ENCODE measurements around the gene TMEM43.
"Not testable (repeated sequence)": the region's sequence is repeated elsewhere in the genome, so short reads cannot be mapped to it uniquely, and the experiment has no call there.

The TMEM43 gene

DNA sequence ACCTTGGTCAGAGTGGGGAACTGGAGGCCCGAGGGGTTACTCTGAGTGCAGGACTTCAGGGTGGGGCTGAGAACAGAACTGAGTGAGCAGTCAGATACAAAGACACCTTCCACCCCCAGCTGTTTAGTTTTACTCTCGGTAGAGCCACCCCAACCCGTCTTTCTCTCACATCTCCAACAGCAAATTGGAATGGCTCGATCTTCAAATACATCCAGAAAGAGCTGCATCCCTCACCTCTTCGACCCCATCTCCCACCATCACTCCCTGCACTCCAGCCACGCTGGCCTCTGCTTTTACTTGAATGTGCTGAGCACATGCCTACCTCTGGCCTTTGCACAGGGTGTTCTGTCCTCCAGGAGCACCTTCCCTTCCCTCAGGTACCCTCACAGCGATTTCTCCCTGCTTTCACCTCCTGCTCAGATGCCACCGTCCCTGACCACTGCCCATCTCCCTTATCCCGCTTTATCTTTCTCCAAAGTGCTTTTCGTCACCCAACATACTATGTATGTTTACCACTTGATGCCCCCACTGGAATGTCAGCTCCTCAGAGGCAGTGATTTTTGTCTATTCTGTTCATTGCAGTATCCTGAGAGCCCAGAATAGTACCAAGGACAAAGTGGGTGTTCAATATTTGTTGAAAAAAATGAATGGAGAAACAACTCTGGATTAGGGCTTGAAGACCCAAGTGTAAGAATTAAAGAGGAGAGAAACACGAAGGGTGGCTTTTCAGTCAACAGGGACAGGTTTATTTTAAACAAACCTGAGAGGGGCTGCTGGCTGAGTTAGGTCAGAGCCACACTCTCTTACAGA is 4.5 kb upstream of the TMEM43 start:
- Histone ChIP-seq H3K27me3 (ENCODE audit: control insufficient read depth, low read length) (no peaks in the 10 kb centered on the region), H3K4me1 (ENCODE audit: control insufficient read depth, low read length) (peaks cover 24% of the 10 kb centered on the region), H3K79me2 (ENCODE audit: control insufficient read depth, low read length) (peaks cover 81% of the 10 kb centered on the region), H3K9me3 (ENCODE audit: control insufficient read depth, insufficient read depth, low read length) (no peaks in the 10 kb centered on the region), H3K27ac (ENCODE audit: low read depth, low read length) (no peak overlapping the region), H4K20me1 (ENCODE audit: control insufficient read depth, insufficient read depth, low read depth, low read length) (peaks cover 4% of the 10 kb centered on the region; the same call in 1 of the 2 replicates), H3K9me2 (replicated peaks; ENCODE audit: control insufficient read depth, low read length) (no peaks in the 10 kb centered on the region), H3K36me3 (ENCODE audit: control insufficient read depth, low read length) (peaks cover 87% of the 10 kb centered on the region), H3K4me3 (ENCODE audit: low read length) (no peak overlapping the region), H3F3A (ENCODE audit: control insufficient read depth, insufficient read depth) (no peaks in the 10 kb centered on the region), H3K4me2 (ENCODE audit: low read length) (no peak overlapping the region)
- TF ChIP-seq, protein P1, sequence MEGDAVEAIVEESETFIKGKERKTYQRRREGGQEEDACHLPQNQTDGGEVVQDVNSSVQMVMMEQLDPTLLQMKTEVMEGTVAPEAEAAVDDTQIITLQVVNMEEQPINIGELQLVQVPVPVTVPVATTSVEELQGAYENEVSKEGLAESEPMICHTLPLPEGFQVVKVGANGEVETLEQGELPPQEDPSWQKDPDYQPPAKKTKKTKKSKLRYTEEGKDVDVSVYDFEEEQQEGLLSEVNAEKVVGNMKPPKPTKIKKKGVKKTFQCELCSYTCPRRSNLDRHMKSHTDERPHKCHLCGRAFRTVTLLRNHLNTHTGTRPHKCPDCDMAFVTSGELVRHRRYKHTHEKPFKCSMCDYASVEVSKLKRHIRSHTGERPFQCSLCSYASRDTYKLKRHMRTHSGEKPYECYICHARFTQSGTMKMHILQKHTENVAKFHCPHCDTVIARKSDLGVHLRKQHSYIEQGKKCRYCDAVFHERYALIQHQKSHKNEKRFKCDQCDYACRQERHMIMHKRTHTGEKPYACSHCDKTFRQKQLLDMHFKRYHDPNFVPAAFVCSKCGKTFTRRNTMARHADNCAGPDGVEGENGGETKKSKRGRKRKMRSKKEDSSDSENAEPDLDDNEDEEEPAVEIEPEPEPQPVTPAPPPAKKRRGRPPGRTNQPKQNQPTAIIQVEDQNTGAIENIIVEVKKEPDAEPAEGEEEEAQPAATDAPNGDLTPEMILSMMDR (IDR thresholded peaks at IDR 0.05; ENCODE audit: low read depth, low read length, poor library complexity, severe bottlenecking) = no peak
- TF ChIP-seq EZH2phosphoT487 (IDR thresholded peaks at IDR 0.05; ENCODE audit: borderline replicate concordance, low read length) = no peak

DNA sequence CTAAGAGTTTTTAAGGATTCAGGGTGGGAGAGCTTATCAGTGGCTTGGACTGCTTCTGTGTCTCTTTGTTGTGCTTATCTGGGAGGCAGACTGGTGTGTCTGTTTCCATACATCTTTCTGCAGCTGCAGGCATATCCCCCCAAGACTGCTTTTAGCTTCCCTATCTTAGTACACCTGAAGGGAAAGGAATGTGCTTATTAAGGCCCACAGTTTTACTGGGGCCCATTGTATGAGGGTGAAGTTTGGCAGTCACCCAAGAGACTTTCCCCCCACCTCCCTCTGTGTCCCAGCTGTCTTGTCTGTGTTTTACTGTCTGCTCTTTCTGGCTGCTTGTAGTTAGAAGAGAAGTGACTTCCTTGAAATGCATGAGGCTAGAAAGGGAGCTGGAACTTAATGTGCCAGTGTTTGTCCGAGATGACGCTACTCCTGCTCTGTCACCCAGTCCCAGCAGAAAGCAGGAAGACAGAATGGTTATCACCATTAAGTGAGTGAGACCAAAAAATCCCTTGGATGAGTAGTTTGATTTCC is 3.9 kb upstream of the TMEM43 start:
- H3K4me2 ChIP-seq (ENCODE audit: low read length); H3K27ac ChIP-seq (ENCODE audit: low read depth, low read length); H3K4me3 ChIP-seq (ENCODE audit: low read length); H3K27me3 ChIP-seq (ENCODE audit: control insufficient read depth, low read length); H3K9me3 ChIP-seq (ENCODE audit: control insufficient read depth, insufficient read depth, low read length); H3F3A ChIP-seq (ENCODE audit: control insufficient read depth, insufficient read depth); H4K20me1 ChIP-seq (ENCODE audit: control insufficient read depth, insufficient read depth, low read depth, low read length); H3K9me2 ChIP-seq (replicated peaks; ENCODE audit: control insufficient read depth, low read length): not testable (repeated sequence)
- H3K36me3 ChIP-seq (ENCODE audit: control insufficient read depth, low read length) = peaks cover 81% of the 10 kb centered on the region
- H3K79me2 ChIP-seq (ENCODE audit: control insufficient read depth, low read length) = peaks cover 88% of the 10 kb centered on the region
- peaks cover 30% of the 10 kb centered on the region for H3K4me1 ChIP-seq (ENCODE audit: control insufficient read depth, low read length)

DNA sequence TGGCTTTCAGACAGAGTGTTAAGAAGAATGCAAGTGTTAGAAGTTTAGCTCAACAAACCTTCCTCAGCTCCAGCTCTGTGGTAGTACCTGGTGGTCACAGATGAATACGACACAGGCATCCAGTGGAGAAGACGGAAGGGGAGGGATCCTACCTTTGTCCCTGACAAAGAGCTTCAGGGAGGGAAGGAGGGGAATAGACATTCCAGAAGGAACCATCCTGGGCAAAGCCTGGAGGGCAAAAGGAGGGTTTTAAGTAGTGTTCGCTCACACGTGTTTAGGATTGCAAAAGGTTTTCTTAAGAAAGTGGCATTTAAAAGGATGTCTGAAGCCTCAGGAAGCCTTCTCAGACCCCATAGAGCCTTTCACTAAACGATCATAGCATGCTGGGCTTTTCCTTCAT is 3.0 kb upstream of the TMEM43 start:
- Histone ChIP-seq H3K27ac (ENCODE audit: low read depth, low read length) (no peak overlapping the region), H3K36me3 (ENCODE audit: control insufficient read depth, low read length) (peaks cover 72% of the 10 kb centered on the region), H3K4me1 (ENCODE audit: control insufficient read depth, low read length) (peaks cover 38% of the 10 kb centered on the region), H3K79me2 (ENCODE audit: control insufficient read depth, low read length) (peaks cover 96% of the 10 kb centered on the region), H3K9me2 (replicated peaks; ENCODE audit: control insufficient read depth, low read length) (no peaks in the 10 kb centered on the region), H3K27me3 (ENCODE audit: control insufficient read depth, low read length) (no peaks in the 10 kb centered on the region), H3K4me2 (ENCODE audit: low read length) (peak overlapping the region; percentile 88; the same call in 1 of the 2 replicates), H4K20me1 (ENCODE audit: control insufficient read depth, insufficient read depth, low read depth, low read length) (peaks cover 10% of the 10 kb centered on the region; the same call in 1 of the 2 replicates), H3F3A (ENCODE audit: control insufficient read depth, insufficient read depth) (no peaks in the 10 kb centered on the region), H3K9me3 (ENCODE audit: control insufficient read depth, insufficient read depth, low read length) (no peaks in the 10 kb centered on the region), H3K4me3 (ENCODE audit: low read length) (no peak overlapping the region)
- no peak for TF ChIP-seq EZH2phosphoT487 (IDR thresholded peaks at IDR 0.05; ENCODE audit: borderline replicate concordance, low read length)
- TF ChIP-seq, protein P1 (IDR thresholded peaks at IDR 0.05; ENCODE audit: low read depth, low read length, poor library complexity, severe bottlenecking) = no peak

DNA sequence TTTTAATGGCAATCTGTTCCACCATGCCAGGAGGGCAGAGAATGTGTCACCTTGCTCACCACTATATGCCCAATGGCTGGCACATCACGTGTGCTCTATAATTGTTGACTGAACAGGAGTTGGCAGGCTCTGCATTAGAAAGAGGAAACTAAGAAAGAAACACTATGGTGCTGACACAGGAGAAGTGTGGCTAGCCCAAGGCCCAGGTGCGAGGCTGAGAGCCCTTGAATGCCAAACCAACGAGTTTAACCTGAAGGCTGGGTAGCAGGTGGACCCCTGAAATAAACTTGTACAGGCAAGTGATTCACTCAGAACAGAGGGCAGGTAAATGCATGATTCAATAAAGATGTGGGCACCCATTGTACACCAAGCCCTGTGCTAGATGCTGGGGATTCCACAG is 2.6 kb upstream of the TMEM43 start:
- no peaks in the 10 kb centered on the region for H3K9me3 ChIP-seq (ENCODE audit: control insufficient read depth, insufficient read depth, low read length)
- H3K4me2 ChIP-seq (ENCODE audit: low read length) = peak overlapping the region; percentile 88
- H3K4me1 ChIP-seq (ENCODE audit: control insufficient read depth, low read length) = peaks cover 38% of the 10 kb centered on the region
- H3K27ac ChIP-seq (ENCODE audit: low read depth, low read length) = no peak overlapping the region
- peaks cover 10% of the 10 kb centered on the region; the same call in 1 of the 2 replicates for H4K20me1 ChIP-seq (ENCODE audit: control insufficient read depth, insufficient read depth, low read depth, low read length)
- no peaks in the 10 kb centered on the region for H3K27me3 ChIP-seq (ENCODE audit: control insufficient read depth, low read length)
- H3K4me3 ChIP-seq (ENCODE audit: low read length) = peak overlapping the region; percentile 96
- H3K9me2 ChIP-seq (replicated peaks; ENCODE audit: control insufficient read depth, low read length) = no peaks in the 10 kb centered on the region
- TF ChIP-seq, protein P1 (IDR thresholded peaks at IDR 0.05; ENCODE audit: low read depth, low read length, poor library complexity, severe bottlenecking) = no peak
- no peak for TF ChIP-seq EZH2phosphoT487 (IDR thresholded peaks at IDR 0.05; ENCODE audit: borderline replicate concordance, low read length)
- H3F3A ChIP-seq (ENCODE audit: control insufficient read depth, insufficient read depth) = no peaks in the 10 kb centered on the region
- peaks cover 68% of the 10 kb centered on the region for H3K36me3 ChIP-seq (ENCODE audit: control insufficient read depth, low read length)
- H3K79me2 ChIP-seq (ENCODE audit: control insufficient read depth, low read length) = peaks cover 97% of the 10 kb centered on the region

Measured in DOHH2 (cell line).